DND-41 (cell line): Measurements from ENCODE around the gene CHAC1.

Experiments
- EZH2 ChIP-seq: IDR thresholded peaks from 3 replicates; pipeline ENCODE4 v1.6.1; 2012; ENCODE audit warnings: borderline replicate concordance, low read depth, mild to moderate bottlenecking, moderate library complexity, low read length, inconsistent platforms; ENCODE audit not compliant: severe bottlenecking
- TF ChIP-seq, protein P1 (sequence below): IDR thresholded peaks from 2 replicates; pipeline ENCODE4 v1.5.1; 2012; ENCODE audit warnings: borderline replicate concordance, low read length, moderate library complexity, mild to moderate bottlenecking; ENCODE audit not compliant: poor library complexity, severe bottlenecking; ENCODE audit errors: extremely low read depth

DNA sequence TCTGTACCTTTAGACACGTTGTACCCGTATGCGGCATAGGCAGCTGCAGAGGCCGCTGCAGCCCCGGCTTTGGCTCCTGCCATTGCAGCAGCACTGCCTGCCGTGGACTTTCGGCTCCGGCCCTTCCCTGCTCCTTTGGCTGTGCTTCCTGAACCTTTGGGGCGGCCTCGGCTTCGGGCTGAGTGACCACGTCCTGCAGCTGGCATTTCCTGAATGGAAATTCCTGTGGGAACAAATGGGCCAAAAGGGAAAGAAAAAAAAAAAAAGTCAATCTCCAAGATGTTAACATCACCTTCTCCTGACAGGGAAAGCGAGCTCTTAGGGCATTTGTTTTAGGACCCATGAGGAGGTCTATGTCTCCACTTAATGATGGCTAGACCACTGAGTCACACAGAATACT lies 29.6 kb downstream of the CHAC1 start:
- TF ChIP-seq, protein P1, sequence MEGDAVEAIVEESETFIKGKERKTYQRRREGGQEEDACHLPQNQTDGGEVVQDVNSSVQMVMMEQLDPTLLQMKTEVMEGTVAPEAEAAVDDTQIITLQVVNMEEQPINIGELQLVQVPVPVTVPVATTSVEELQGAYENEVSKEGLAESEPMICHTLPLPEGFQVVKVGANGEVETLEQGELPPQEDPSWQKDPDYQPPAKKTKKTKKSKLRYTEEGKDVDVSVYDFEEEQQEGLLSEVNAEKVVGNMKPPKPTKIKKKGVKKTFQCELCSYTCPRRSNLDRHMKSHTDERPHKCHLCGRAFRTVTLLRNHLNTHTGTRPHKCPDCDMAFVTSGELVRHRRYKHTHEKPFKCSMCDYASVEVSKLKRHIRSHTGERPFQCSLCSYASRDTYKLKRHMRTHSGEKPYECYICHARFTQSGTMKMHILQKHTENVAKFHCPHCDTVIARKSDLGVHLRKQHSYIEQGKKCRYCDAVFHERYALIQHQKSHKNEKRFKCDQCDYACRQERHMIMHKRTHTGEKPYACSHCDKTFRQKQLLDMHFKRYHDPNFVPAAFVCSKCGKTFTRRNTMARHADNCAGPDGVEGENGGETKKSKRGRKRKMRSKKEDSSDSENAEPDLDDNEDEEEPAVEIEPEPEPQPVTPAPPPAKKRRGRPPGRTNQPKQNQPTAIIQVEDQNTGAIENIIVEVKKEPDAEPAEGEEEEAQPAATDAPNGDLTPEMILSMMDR: no peak
- no peak for TF ChIP-seq EZH2
